Measurements from ENCODE around the gene XXYLT1. TPM values are rescaled to one million over a fixed set of nuclear protein-coding genes. Genes with fewer than 3 reads are reported as not detected.
A peak's percentile ranks its signal among the peaks of the same experiment; 100 is the strongest.

The XXYLT1 gene
- total RNA-seq, 1 experiment from 2014 or later = 35.7 TPM

GRCh38 chr3:195266428-195266827 lies 4.5 kb downstream of the XXYLT1 start:
- DNase-seq (ENCODE audit: low spot score) = no peak

- no peak for DNase-seq (ENCODE audit: low spot score)
These were observed 5.5 kb downstream of the XXYLT1 start for GRCh38 chr3:195265363-195265976.

GRCh38 chr3:195263925-195264600 lies 6.9 kb downstream of the XXYLT1 start:
- peak; percentile 3 for DNase-seq (ENCODE audit: low spot score)

GRCh38 chr3:195263193-195263924 lies 7.6 kb downstream of the XXYLT1 start:
- peak; percentile 3 for DNase-seq (ENCODE audit: low spot score)

GRCh38 chr3:195261925-195262324 lies 9.0 kb downstream of the XXYLT1 start:
- DNase-seq (ENCODE audit: low spot score) = no peak

- no peak for DNase-seq (ENCODE audit: low spot score)
These were observed 10.6 kb downstream of the XXYLT1 start for GRCh38 chr3:195260280-195260905.

GRCh38 chr3:195259475-195260279 lies 11.3 kb downstream of the XXYLT1 start:
- peak; percentile 93 for DNase-seq (ENCODE audit: low spot score)

GRCh38 chr3:195259154-195259474 lies 11.8 kb downstream of the XXYLT1 start:
- no peak for DNase-seq (ENCODE audit: low spot score)

GRCh38 chr3:195258449-195259153 lies 12.4 kb downstream of the XXYLT1 start:
- no peak for DNase-seq (ENCODE audit: low spot score)

- DNase-seq (ENCODE audit: low spot score) = no peak
These were observed 13.2 kb downstream of the XXYLT1 start for GRCh38 chr3:195257454-195258448.

- DNase-seq (ENCODE audit: low spot score) = no peak
These were observed 14.1 kb downstream of the XXYLT1 start for GRCh38 chr3:195256639-195257453.

GRCh38 chr3:195255571-195256501 lies 15.1 kb downstream of the XXYLT1 start:
- no peak for DNase-seq (ENCODE audit: low spot score)

- DNase-seq (ENCODE audit: low spot score) = no peak
These were observed 15.8 kb downstream of the XXYLT1 start for GRCh38 chr3:195255176-195255500.

GRCh38 chr3:195254454-195255175 lies 16.3 kb downstream of the XXYLT1 start:
- no peak for DNase-seq (ENCODE audit: low spot score)

GRCh38 chr3:195253923-195254432 lies 17.0 kb downstream of the XXYLT1 start:
- no peak for DNase-seq (ENCODE audit: low spot score)

GRCh38 chr3:195251336-195252065 lies 19.5 kb downstream of the XXYLT1 start:
- no peak for DNase-seq (ENCODE audit: low spot score)

All from H4 (cell line).